Measurements from ENCODE around the gene NUCB2.

NUCB2 gene

GRCh38 chr11:17343907-17344306 is 67.4 kb downstream of the NUCB2 start:
- DNase-seq: no peak

- DNase-seq: no peak
Measured at GRCh38 chr11:17347676-17348075, 71.1 kb downstream of the NUCB2 start.

GRCh38 chr11:17350455-17351171 is 74.1 kb downstream of the NUCB2 start:
- DNase-seq: no peak

GRCh38 chr11:17351172-17351509 is 74.6 kb downstream of the NUCB2 start:
- DNase-seq: no peak

GRCh38 chr11:17351510-17352176 is 75.1 kb downstream of the NUCB2 start, which contains the start of gene NCR3LG1:
Gene NCR3LG1 (plus strand): TSS chr11:17351800. CDS start chr11:17351970, 170 bp downstream.
- DNase-seq: peak; percentile 53

- DNase-seq: peak; percentile 58
Measured at GRCh38 chr11:17352950-17353820, 76.6 kb downstream of the NUCB2 start.

- DNase-seq: no peak
Measured at GRCh38 chr11:17353821-17354600, 77.5 kb downstream of the NUCB2 start.

- DNase-seq: peak; percentile 67
Measured at GRCh38 chr11:17354601-17354991, 78.1 kb downstream of the NUCB2 start.

GRCh38 chr11:17366495-17366894 is 90.0 kb downstream of the NUCB2 start:
- no peak for DNase-seq

- no peak for DNase-seq
Measured at GRCh38 chr11:17368551-17368950, 92.0 kb downstream of the NUCB2 start.

- no peak for DNase-seq
Measured at GRCh38 chr11:17369094-17369493, 92.6 kb downstream of the NUCB2 start.

- no peak for DNase-seq
Measured at GRCh38 chr11:17369684-17370243, 93.2 kb downstream of the NUCB2 start.

GRCh38 chr11:17371614-17372013 is 95.1 kb downstream of the NUCB2 start:
- no peak for DNase-seq

- no peak for DNase-seq
Measured at GRCh38 chr11:17375547-17375946, 99.0 kb downstream of the NUCB2 start.

GRCh38 chr11:17376493-17376892 is 100.0 kb downstream of the NUCB2 start:
- no peak for DNase-seq

GRCh38 chr11:17378655-17379054 is 102.1 kb downstream of the NUCB2 start:
- no peak for DNase-seq

- DNase-seq: no peak
Measured at GRCh38 chr11:17379383-17380180, 103.0 kb downstream of the NUCB2 start.

- no peak for DNase-seq
Measured at GRCh38 chr11:17381156-17381555, 104.6 kb downstream of the NUCB2 start.

Data from activated T-cell treated with anti-CD3 and anti-CD28 coated beads for 4 hours (primary cell).